Neuronal stem cell (in vitro differentiated cells): ENCODE results near the gene TFE3.

Experiments used
- DNase-seq: peaks from one replicate; pipeline ENCODE4 v3.0.0-alpha.2; 2013; ENCODE audit warnings: low spot score
- H2AFZ ChIP-seq: one replicate; pipeline ENCODE4 v1.6.1; 2013; ENCODE audit warnings: mild to moderate bottlenecking, low read length, inconsistent platforms
- H2AK5ac ChIP-seq: 2 replicates; pipeline ENCODE4 v1.6.1; 2013; ENCODE audit warnings: low read depth, mild to moderate bottlenecking, inconsistent platforms, low read length, moderate library complexity, mixed read lengths
- H2BK120ac ChIP-seq: 2 replicates; pipeline ENCODE4 v1.6.1; 2013; ENCODE audit warnings: low read depth, mild to moderate bottlenecking, inconsistent platforms, low read length, moderate library complexity, mixed read lengths
- H2BK12ac ChIP-seq: one replicate; pipeline ENCODE4 v1.6.1; 2013; ENCODE audit warnings: low read length, inconsistent platforms
- H2BK15ac ChIP-seq: 2 replicates; pipeline ENCODE4 v1.6.1; 2013; ENCODE audit warnings: mild to moderate bottlenecking, low read length, inconsistent platforms, mixed read lengths
- H2BK5ac ChIP-seq: one replicate; pipeline ENCODE4 v1.6.1; 2013; ENCODE audit warnings: inconsistent platforms, mild to moderate bottlenecking, low read length, moderate library complexity
- H3K14ac ChIP-seq: one replicate; pipeline ENCODE4 v1.6.1; 2013; ENCODE audit warnings: low read length, inconsistent platforms
- H3K18ac ChIP-seq: 2 replicates; pipeline ENCODE4 v1.6.1; 2013; ENCODE audit warnings: low read length, inconsistent platforms
- H3K23ac ChIP-seq: 2 replicates; pipeline ENCODE4 v1.6.1; 2013; ENCODE audit warnings: low read depth, mild to moderate bottlenecking, mixed read lengths, low read length, inconsistent platforms; ENCODE audit not compliant: poor library complexity
- H3K27ac ChIP-seq: replicated peaks from 3 replicates; pipeline ENCODE4 v1.5.1; 2013; ENCODE audit warnings: low read length, inconsistent platforms
- H3K27me3 ChIP-seq, 3 experiments: 2 replicates each; pipeline ENCODE4 v1.6.1; 2013; ENCODE audit warnings: low read length in 3 of 3, mild to moderate bottlenecking in 2 of 3, inconsistent platforms in 1 of 3, low read depth in 1 of 3, mixed read lengths in 1 of 3, moderate library complexity in 1 of 3; ENCODE audit not compliant: control insufficient read depth in 3 of 3, insufficient read depth in 3 of 3
- H3K36me3 ChIP-seq, 2 donors: replicated peaks in 1 of 2; 2 replicates each; pipeline ENCODE4 v1.6.1; 2013; ENCODE audit warnings: low read length in 2 of 2; ENCODE audit not compliant: control insufficient read depth in 2 of 2, insufficient read depth in 2 of 2
- H3K4ac ChIP-seq: 2 replicates; pipeline ENCODE4 v1.6.1; 2013; ENCODE audit warnings: inconsistent platforms, mild to moderate bottlenecking, low read length, moderate library complexity
- H3K4me1 ChIP-seq, 2 donors: 1 replicate in 1 of 2; 2 replicates in 1 of 2; pipeline ENCODE4 v1.6.1; 2013; ENCODE audit warnings: low read length in 2 of 2, low read depth in 1 of 2; ENCODE audit not compliant: control insufficient read depth in 2 of 2, insufficient read depth in 1 of 2
- H3K4me2 ChIP-seq: one replicate; pipeline ENCODE4 v1.6.1; 2013; ENCODE audit warnings: mild to moderate bottlenecking, low read length, inconsistent platforms; ENCODE audit not compliant: insufficient read depth, poor library complexity, severe bottlenecking
- H3K4me3 ChIP-seq, 2 donors: 2 replicates each; pipeline ENCODE4 v1.5.1; 2013; ENCODE audit warnings: low read length in 2 of 2, mild to moderate bottlenecking in 2 of 2, inconsistent platforms in 1 of 2, moderate library complexity in 1 of 2
- H3K79me1 ChIP-seq: one replicate; pipeline ENCODE4 v1.6.1; 2013; ENCODE audit warnings: low read depth, mild to moderate bottlenecking, inconsistent platforms, low read length, moderate library complexity
- H3K9ac ChIP-seq: one replicate; pipeline ENCODE4 v1.6.1; 2013; ENCODE audit warnings: mild to moderate bottlenecking, low read depth, low read length, inconsistent platforms; ENCODE audit not compliant: poor library complexity
- H3K9me3 ChIP-seq, 2 donors: replicated peaks in 1 of 2; 2 replicates each; pipeline versions ENCODE3 to v1.6.1; 2013; ENCODE audit warnings: low read length in 2 of 2, mild to moderate bottlenecking in 2 of 2, inconsistent platforms in 1 of 2, low read depth in 1 of 2, mixed read lengths in 1 of 2, moderate library complexity in 1 of 2; ENCODE audit not compliant: control insufficient read depth in 2 of 2, insufficient read depth in 1 of 2
- H4K8ac ChIP-seq: one replicate; pipeline ENCODE4 v1.6.1; 2013; ENCODE audit warnings: low read depth, mild to moderate bottlenecking, inconsistent platforms, low read length, moderate library complexity
- H4K91ac ChIP-seq: one replicate; pipeline ENCODE4 v1.6.1; 2013; ENCODE audit warnings: low read length, low read depth, mild to moderate bottlenecking, inconsistent platforms; ENCODE audit not compliant: poor library complexity
- WGBS, 2 donors: extraction: QIAGEN DNeasy Blood & Tissue Kit; methylation state at CpG; one replicate each; pipeline ENCODE4 v1.1.7; 2013; ENCODE audit warnings: missing lambda C conversion rate in 2 of 2, mixed read lengths in 1 of 2; ENCODE audit not compliant: insufficient read length in 2 of 2, insufficient replicate concordance in 1 of 2; ENCODE audit errors: extremely low coverage in 2 of 2; 5-methylcytosine and 5-hydroxymethylcytosine counted together

The TFE3 gene

DNA sequence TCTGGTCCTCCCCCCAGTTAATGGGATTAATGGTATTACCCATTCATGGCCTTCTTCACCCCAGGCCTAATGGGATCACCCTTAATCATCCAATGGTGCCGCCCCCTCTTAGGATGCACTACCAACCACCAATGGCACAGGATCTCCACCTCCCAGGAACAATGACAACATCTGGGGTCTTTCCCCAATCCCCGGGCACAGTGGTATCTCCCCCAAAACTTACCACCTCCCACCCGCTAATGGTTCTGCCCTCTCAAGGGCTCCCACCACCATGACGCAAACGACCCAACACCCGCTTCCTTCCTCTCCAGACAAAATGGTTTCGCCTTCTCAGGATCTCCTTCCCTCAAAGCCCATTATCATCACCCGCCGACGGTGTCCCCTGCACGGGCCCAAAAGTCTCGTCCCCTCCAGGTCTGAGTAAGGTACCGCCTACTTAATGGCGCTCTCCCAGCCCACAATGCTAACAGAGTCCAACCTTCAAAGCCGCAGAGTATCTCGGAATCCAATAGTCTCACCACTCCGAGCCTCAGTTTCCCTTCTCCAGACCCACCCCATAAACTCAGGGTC lies 41.6 kb downstream of the TFE3 start:
- H3K27ac ChIP-seq = peak overlapping the region; percentile 10
- H3K36me3 ChIP-seq = peaks cover 15 to 32% of the 10 kb centered on the region in 2 donors
- peak overlapping the region; percentile 80 for H2AFZ ChIP-seq
- H2BK12ac ChIP-seq = no peak overlapping the region
- no peak overlapping the region for H3K23ac ChIP-seq
- H3K4ac ChIP-seq = no peak overlapping the region
- no peaks in the 10 kb centered on the region for H3K27me3 ChIP-seq
- peak overlapping the region; percentile 45 for H3K4me2 ChIP-seq
- H3K9ac ChIP-seq = peak overlapping the region; percentile 84
- no peak overlapping the region for H2BK5ac ChIP-seq
- no peaks in the 10 kb centered on the region for H3K4me1 ChIP-seq
- H4K91ac ChIP-seq = no peak overlapping the region
- H3K18ac ChIP-seq = peak overlapping the region; percentile 93
- no CpG with 5 or more reads among the region's 17 CpGs for WGBS, 2 donors
- peaks cover 4% of the 10 kb centered on the region for H3K79me1 ChIP-seq
- H2AK5ac ChIP-seq = no peak overlapping the region
- H3K14ac ChIP-seq = no peak overlapping the region
- no peak overlapping the region for H4K8ac ChIP-seq
- H2BK15ac ChIP-seq = no peak overlapping the region
- no peaks in the 10 kb centered on the region for H3K9me3 ChIP-seq
- peak overlapping the region; percentile 68 to 97 for H3K4me3 ChIP-seq
- no peak overlapping the region for H2BK120ac ChIP-seq
- peak; percentile 18 for DNase-seq

DNA sequence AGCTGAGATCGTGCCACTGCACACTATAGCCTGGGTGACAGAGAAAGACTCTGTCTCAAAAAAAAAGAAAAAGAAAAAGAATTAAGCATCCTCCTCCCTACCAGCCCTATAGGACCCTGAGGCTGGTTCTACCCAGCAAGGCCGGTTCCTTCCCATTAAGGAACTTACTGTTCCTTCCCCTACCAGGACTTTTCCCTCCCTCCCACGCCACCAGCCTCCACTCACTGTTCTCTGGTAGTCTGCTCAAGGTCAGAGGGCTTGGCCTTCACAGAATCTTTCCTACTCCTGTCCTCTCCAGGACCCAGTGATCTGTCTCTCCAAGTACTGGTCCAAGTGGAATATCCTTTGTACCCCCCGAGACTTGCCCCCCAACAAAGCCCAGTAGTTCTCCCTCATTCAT lies 42.5 kb downstream of the TFE3 start:
- Histone ChIP-seq H3K27ac (no peak overlapping the region), H3K36me3 (peaks cover 15 to 37% of the 10 kb centered on the region in 2 donors), H3K9me3 (no peaks in the 10 kb centered on the region), H2AFZ (no peak overlapping the region), H3K14ac (no peak overlapping the region), H2BK120ac (no peak overlapping the region), H3K79me1 (peaks cover 4% of the 10 kb centered on the region), H2BK12ac (no peak overlapping the region), H4K8ac (no peak overlapping the region), H3K27me3 (no peaks in the 10 kb centered on the region), H2AK5ac (no peak overlapping the region), H3K4me1 (no peaks in the 10 kb centered on the region), H3K18ac (no peak overlapping the region), H2BK15ac (no peak overlapping the region), H3K4me2 (no peak overlapping the region), H3K4ac (no peak overlapping the region), H4K91ac (no peak overlapping the region), H3K23ac (no peak overlapping the region), H2BK5ac (no peak overlapping the region), H3K9ac (no peak overlapping the region), H3K4me3 (peak overlapping the region in 1 of 2 donors; percentile 68)
- no CpG with 5 or more reads among the region's 4 CpGs for WGBS, 2 donors
- DNase-seq = no peak

DNA sequence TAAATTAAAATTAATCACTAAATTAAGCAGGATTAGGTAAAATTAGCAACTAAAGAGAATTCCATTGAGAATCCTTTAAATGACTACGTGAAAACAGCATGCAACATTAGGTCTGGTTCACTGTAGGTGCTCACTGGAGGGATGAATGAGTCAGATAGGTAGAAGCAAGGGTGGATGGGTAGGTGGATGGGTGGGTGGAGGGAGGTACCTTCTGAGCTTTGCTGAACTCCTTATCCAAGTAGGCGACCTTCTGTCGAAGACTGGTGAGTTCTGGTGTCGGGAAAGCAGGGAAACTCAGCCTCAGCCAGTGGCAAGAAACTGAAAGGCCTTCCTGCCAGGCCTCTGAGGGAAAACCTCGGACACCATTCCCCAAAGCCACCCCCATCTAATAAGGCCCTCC lies 44.1 kb downstream of the TFE3 start:
- Histone ChIP-seq H3K27me3 (no peaks in the 10 kb centered on the region), H2BK12ac (no peak overlapping the region), H3K79me1 (peaks cover 4% of the 10 kb centered on the region), H3K9ac (no peak overlapping the region), H3K23ac (no peak overlapping the region), H2BK5ac (no peak overlapping the region), H3K4me2 (no peak overlapping the region), H4K8ac (no peak overlapping the region), H2BK15ac (no peak overlapping the region), H3K18ac (no peak overlapping the region), H2AK5ac (no peak overlapping the region), H3K14ac (no peak overlapping the region), H3K4me3 (no peak overlapping the region), H3K27ac (no peak overlapping the region), H3K36me3 (peaks cover 19 to 45% of the 10 kb centered on the region in 2 donors), H3K9me3 (no peaks in the 10 kb centered on the region), H2AFZ (no peak overlapping the region), H4K91ac (no peak overlapping the region), H3K4me1 (no peaks in the 10 kb centered on the region), H3K4ac (no peak overlapping the region), H2BK120ac (no peak overlapping the region)
- no CpG with 5 or more reads among the region's 5 CpGs for WGBS, 2 donors
- no peak for DNase-seq

DNA sequence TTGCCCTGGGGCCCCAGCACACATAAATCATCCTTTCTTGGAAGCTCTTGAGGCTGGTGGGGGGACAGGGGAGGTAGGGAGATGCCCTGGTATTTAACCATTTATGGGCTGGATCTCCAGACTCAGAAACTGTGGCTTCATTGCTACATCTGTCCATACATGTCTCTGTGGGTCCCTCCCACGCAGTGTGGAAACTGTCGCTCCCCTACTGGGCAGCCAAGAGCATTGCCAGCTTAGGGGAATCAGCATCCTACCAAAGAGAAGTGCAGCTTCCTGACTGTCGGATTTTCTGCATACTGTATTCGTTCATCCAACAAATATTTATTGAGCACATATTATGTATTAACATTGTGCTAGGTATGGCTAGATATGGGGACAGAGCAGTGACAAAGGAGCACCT lies 44.8 kb downstream of the TFE3 start:
- Histone ChIP-seq H3K79me1 (peaks cover 4% of the 10 kb centered on the region), H3K4me3 (no peak overlapping the region), H4K91ac (no peak overlapping the region), H3K27me3 (no peaks in the 10 kb centered on the region), H2BK12ac (no peak overlapping the region), H3K4me2 (no peak overlapping the region), H2AK5ac (no peak overlapping the region), H3K27ac (no peak overlapping the region), H2AFZ (no peak overlapping the region), H3K23ac (no peak overlapping the region), H3K9ac (no peak overlapping the region), H4K8ac (no peak overlapping the region), H3K4me1 (no peaks in the 10 kb centered on the region), H2BK5ac (no peak overlapping the region), H3K18ac (no peak overlapping the region), H3K36me3 (peaks cover 19 to 50% of the 10 kb centered on the region in 2 donors), H3K14ac (no peak overlapping the region), H3K9me3 (no peaks in the 10 kb centered on the region), H2BK15ac (no peak overlapping the region), H2BK120ac (no peak overlapping the region), H3K4ac (no peak overlapping the region)
- no peak for DNase-seq
- no CpG with 5 or more reads among the region's 4 CpGs for WGBS, 2 donors
